T-helper 1 cell treated with Interleukin-12 subunit alpha and Interleukin-12 subunit beta and Interleukin-4 antibody, amounts not matched to agents 30 μg/mL and 1 μg/mL, for 36 hours (primary cell): ENCODE data around the gene ZNF100.
"Not testable (repeated sequence)": the region's sequence is repeated elsewhere in the genome, so short reads cannot be mapped to it uniquely, and the experiment has no call there.

Experiments used
- H3K27ac Mint-ChIP-seq: one replicate; pipeline ENCODE4 v1.8.0; 2021; ENCODE audit warnings: mild to moderate bottlenecking, mixed read lengths
- H3K27me3 Mint-ChIP-seq: one replicate; pipeline ENCODE4 v1.8.0; 2021; ENCODE audit warnings: low read depth, mixed read lengths
- H3K36me3 Mint-ChIP-seq: one replicate; pipeline ENCODE4 v1.8.0; 2021; ENCODE audit warnings: low read depth, mixed read lengths
- H3K4me1 Mint-ChIP-seq: one replicate; pipeline ENCODE4 v1.8.0; 2021; ENCODE audit warnings: low read depth, mixed read lengths
- H3K4me3 Mint-ChIP-seq: one replicate; pipeline ENCODE4 v1.8.0; 2021; ENCODE audit warnings: mild to moderate bottlenecking, moderate library complexity, mixed read lengths
- H3K9me3 Mint-ChIP-seq: one replicate; pipeline ENCODE4 v1.8.0; 2021; ENCODE audit warnings: mixed read lengths

ZNF100 gene

DNA sequence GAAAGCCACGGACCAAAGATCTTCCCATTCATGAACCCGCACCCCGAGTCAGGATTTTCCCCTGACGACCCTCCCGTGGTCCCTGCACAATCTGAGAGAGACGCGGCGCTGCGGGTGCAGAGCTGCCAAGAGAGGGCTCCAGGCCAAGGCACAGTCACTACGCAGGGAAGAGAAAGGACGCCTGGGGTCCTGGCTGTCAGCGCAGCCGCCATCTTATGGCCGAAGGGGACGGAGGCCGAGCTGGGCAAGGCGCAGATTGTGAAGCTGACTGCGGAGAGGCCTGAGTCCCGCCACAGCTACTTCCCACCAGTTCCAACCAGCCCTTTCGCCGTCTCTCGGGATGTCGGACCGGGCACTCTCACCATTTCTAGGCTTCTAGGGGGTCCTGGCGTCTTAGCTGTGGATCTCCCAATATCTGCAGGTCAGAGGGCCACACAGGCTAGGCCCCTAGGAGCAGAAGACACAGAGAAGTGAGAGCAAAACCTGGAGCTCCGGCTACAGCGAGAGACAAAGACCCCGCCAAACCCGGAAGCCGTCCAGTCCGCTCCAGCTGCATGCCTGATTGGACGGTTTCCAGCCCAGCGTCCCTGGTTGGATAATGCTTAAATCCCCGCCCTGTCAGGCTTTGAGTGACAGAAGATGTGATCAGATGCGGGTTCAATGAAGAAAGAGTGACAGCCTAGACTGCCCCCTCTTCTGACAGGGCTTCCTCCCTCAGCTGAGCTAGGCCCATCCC lies at the start of gene ZNF100:
TSS of gene ZNF100 (minus strand) at position 515 of the 736 bp plus-strand sequence. CDS start at position 365, 150 bp downstream.
- Mint-ChIP-seq H3K36me3 (peaks cover 32% of the 10 kb centered on the region), H3K9me3 (peaks cover 28% of the 10 kb centered on the region), H3K4me3 (peak within 1 kb of the TSS; percentile 90), H3K27me3 (no peaks in the 10 kb centered on the region), H3K4me1 (peaks cover 22% of the 10 kb centered on the region), H3K27ac (peak within 1 kb of the TSS; percentile 85)

DNA sequence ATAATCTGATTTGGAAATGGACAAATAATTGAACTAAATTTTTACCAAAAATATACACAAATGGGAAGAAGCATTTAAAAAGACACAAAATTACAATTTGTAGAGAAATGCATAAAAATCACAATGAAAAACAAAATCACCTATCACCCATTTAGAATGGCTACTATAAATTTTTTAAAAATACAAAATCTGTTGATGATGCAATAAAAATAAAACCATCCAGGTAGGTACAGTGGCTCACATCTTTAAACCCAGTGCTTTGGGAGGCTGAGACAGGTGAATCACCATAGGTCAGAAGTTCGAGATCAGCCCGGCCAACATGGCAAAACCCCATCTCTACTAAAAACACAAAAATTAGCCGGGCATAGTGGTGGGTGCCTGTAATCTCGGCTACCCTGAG lies 45.1 kb upstream of the ZNF100 start:
- no peak overlapping the region for H3K4me3 Mint-ChIP-seq
- peaks cover 61% of the 10 kb centered on the region for H3K9me3 Mint-ChIP-seq
- no peaks in the 10 kb centered on the region for H3K27me3 Mint-ChIP-seq
- H3K27ac Mint-ChIP-seq, result no peak overlapping the region
- no peaks in the 10 kb centered on the region for H3K4me1 Mint-ChIP-seq
- H3K36me3 Mint-ChIP-seq, result peaks cover 75% of the 10 kb centered on the region

DNA sequence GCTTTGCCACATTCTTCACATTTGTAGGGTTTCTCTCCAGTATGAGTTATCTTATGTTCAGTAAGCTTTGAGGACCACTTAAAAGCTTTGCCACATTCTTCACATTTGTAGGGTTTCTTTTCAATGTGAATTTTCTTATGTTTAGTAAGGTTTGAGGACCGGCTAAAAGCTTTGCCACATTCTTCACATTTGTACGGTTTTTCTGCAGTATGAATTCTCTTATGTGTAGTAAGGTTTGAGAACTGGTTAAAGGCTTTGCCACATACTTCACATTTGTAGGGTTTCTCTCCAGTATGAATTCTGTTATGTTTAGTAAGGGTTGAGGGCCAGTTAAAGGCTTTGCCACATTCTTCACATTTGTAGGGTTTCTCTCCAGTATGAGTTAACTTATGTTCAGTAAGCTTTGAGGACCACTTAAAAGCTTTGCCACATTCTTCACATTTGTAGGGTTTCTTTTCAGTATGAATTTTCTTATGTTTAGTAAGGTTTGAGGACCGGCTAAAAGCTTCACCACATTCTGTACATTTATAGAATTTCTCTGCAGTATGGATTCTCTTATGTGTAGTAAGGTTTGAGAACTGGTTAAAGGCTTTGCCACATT lies 41.1 kb upstream of the ZNF100 start:
- not testable (repeated sequence) for H3K27me3 Mint-ChIP-seq, H3K4me1 Mint-ChIP-seq, H3K27ac Mint-ChIP-seq, H3K4me3 Mint-ChIP-seq
- peaks cover 48% of the 10 kb centered on the region for H3K36me3 Mint-ChIP-seq
- peaks cover 57% of the 10 kb centered on the region for H3K9me3 Mint-ChIP-seq

DNA sequence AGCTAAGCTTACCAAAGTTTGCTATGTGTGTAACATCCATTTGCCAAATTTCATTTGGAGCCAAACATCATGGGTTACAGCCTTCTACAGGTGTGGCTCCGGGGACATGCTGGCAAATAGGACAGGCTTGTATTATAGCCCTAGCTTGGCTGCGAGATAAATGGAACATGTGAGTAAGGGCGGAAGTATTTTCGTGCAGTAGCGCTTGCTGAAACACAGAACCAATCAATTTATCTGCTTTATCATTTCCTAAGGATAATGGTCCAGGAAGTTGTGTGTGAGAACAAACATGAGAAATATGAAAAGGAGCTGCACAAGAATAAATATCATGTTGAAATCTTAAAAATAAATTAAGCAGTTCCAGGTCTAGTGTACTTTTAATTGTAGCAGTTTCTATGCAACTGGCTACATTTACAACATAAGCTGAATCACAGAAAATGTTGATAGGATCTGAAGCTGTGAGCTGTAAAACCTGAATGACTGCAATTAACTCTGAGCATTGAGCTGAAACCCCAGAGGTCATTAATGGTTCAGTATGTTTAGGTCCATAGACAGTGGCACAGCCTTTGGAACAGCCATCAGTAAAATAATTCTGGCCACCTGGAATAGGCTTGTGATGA lies 22.2 kb upstream of the ZNF100 start:
- Mint-ChIP-seq H3K36me3 (peaks cover 3% of the 10 kb centered on the region), H3K4me3 (no peak overlapping the region), H3K27me3 (no peaks in the 10 kb centered on the region), H3K27ac (no peak overlapping the region), H3K4me1 (no peaks in the 10 kb centered on the region), H3K9me3 (peaks cover 58% of the 10 kb centered on the region)

DNA sequence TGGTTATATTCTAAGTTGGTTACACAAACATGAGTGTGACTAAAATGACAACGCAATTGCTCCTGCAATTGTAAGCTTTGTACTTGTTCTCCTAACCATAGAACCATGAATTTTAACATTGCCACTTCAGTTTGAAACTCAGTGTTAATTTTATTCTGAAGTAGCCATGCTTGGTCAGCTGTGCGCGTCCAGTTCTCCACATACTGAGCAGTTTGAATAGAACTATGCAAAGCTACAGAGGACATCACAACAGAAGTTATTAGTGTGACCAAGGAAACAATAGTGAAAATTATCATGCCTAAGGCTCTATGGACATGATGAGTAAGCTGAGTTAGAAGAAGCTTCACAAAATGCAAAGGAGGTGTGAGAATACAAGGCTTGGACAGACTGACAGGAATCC lies 19.6 kb upstream of the ZNF100 start:
- Mint-ChIP-seq H3K27me3 (no peaks in the 10 kb centered on the region), H3K4me3 (no peak overlapping the region), H3K36me3 (peaks cover 2% of the 10 kb centered on the region), H3K4me1 (no peaks in the 10 kb centered on the region), H3K9me3 (peaks cover 62% of the 10 kb centered on the region), H3K27ac (no peak overlapping the region)

DNA sequence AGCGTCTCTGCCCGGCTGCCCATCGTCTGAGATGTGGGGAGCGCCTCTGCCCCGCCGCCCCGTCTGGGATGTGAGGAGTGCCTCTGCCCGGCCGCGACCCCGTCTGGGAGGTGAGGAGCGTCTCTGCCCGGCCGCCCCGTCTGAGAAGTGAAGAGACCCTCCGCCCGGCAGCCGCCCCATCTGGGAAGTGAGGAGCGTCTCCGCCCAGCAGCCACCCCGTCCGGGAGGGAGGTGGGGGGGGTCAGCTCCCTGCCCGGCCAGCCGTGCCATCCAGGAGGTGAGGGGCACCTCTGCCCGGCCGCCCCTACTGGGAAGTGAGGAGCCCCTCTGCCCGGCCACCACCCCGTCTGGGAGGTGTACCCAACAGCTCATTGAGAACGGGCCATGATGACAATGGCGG lies 8.4 kb upstream of the ZNF100 start:
- not testable (repeated sequence) for H3K27me3 Mint-ChIP-seq, H3K36me3 Mint-ChIP-seq
- H3K9me3 Mint-ChIP-seq, result peaks cover 28% of the 10 kb centered on the region

DNA sequence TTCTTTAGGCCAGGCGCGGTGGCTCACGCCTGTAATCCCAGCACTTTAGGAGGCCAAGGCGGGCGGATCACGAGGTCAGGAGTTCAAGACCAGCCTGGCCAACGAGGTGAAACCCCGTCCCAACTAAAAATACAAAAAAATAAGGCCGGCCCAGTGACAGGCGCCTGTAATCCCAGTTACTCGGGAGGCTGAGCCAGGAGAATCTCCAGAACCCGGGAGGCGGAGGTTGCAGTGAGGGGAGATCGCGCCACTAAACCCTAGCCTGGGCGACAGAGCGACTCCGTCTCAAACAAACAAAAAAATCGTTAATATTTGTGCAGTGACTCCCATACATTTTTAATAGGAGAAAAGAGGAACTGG lies 694 bp downstream of the ZNF100 start:
- Mint-ChIP-seq H3K4me1 (peaks cover 22% of the 10 kb centered on the region), H3K27ac (peak overlapping the region; percentile 85), H3K9me3 (peaks cover 34% of the 10 kb centered on the region), H3K4me3 (peak overlapping the region; percentile 90), H3K36me3 (peaks cover 38% of the 10 kb centered on the region)
- H3K27me3 Mint-ChIP-seq, result not testable (repeated sequence)

More for the DNA sequence above, 8.4 kb upstream of the ZNF100 start:
- H3K27ac Mint-ChIP-seq, H3K4me3 Mint-ChIP-seq, H3K4me1 Mint-ChIP-seq: not testable (repeated sequence)

DNA sequence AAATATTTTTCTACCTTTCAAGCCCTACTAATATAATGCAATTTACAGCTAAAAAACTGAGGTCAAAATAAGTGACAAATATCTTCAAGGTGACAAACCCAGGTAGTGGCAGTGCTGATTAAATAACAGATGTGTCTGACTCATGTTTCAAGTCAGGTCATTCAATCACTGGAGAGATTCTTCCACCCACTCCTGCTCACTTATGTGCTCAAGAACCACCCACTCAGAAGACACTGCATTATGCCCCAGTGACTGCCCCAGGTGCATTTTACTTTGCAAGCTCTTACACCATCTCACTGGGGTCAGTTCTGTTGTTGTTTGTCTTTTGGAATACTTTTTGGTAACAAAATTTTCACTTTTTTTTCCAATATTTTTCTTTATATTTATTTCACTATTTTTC lies 2.2 kb downstream of the ZNF100 start:
- Mint-ChIP-seq H3K4me3 (no peak overlapping the region), H3K4me1 (peaks cover 21% of the 10 kb centered on the region), H3K27me3 (no peaks in the 10 kb centered on the region), H3K9me3 (peaks cover 38% of the 10 kb centered on the region), H3K27ac (no peak overlapping the region), H3K36me3 (peaks cover 47% of the 10 kb centered on the region)

DNA sequence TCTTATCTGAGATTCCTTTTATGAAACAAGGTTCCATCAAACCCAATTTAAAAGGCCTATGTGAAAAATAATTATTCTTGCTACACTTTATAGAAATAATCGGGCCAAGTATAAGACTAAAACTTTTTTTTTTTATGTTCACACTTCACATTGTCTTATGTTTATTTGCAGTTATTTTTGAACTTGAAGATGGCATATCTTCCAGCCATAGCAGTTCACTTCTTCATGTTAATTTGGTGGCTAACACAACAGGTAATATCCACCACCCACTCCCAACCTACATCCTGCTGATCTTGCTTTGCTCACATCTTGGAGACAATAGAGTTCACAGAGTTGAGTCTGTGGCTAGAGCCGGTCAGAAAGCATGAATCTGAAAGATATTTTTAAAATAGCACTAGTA lies 5.8 kb downstream of the ZNF100 start:
- H3K27me3 Mint-ChIP-seq, H3K4me3 Mint-ChIP-seq: not testable (repeated sequence)
- Mint-ChIP-seq H3K9me3 (peaks cover 54% of the 10 kb centered on the region), H3K27ac (peak overlapping the region; percentile 29), H3K36me3 (peaks cover 78% of the 10 kb centered on the region), H3K4me1 (peaks cover 14% of the 10 kb centered on the region)

DNA sequence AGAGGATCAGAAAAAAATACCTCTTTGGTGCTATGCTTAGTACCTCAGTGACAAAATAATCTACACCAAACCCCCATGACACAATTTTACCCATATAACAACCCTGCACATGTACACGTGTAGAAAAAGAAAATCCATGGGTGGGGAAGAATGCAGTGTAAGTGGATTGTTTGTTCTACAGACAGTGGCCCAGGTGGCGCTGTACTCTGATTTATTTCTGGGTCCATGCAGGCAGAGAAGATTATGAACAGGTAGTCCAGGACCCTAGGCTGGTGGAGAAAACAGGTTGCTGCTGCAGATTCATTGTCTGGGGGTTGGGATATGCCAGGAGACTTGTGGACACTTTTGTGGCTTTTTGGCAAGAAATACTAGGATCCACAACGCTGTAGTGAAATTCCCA lies 9.1 kb downstream of the ZNF100 start:
- Mint-ChIP-seq H3K27ac (no peak overlapping the region), H3K27me3 (no peaks in the 10 kb centered on the region), H3K9me3 (peaks cover 75% of the 10 kb centered on the region), H3K36me3 (peaks cover 85% of the 10 kb centered on the region), H3K4me3 (no peak overlapping the region), H3K4me1 (no peaks in the 10 kb centered on the region)

DNA sequence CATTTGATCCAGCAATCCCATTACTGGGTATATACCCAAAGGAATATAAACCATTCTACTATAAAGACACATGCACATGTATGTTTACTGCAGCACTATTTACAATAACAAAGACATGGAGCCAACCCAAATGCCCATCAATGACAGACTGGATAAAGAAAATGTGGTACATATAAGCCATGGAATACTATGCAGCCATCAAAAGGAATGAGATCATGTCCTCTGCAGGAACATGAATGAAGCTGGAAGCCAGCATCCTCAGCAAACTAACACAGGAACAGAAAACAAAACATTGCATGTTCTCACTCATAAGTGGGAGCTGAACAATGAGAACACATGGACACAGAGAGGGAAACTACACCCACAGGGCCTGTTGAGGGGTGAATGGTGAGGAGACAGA lies 11.8 kb downstream of the ZNF100 start:
- H3K27ac Mint-ChIP-seq, H3K27me3 Mint-ChIP-seq, H3K4me1 Mint-ChIP-seq, H3K4me3 Mint-ChIP-seq: not testable (repeated sequence)
- Mint-ChIP-seq H3K36me3 (peaks cover 86% of the 10 kb centered on the region), H3K9me3 (peaks cover 74% of the 10 kb centered on the region)

DNA sequence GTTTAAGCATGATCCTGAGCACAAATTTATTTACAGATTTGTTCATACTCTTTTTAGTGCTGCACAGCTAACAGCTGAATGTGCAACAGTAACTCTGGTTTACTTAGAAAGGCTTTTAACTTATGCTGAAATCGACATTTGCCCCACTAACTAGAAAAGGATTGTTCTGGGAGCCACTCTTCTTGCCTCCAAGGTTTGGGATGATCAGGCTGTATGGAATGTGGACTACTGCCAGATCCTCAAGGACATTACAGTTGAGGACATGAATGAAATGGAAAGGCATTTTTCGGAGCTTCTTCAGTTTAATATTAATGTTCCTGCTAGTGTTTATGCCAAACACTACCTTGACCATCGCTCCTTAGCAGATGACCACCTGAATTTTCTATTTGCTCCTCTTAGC lies 16.0 kb downstream of the ZNF100 start:
- no peak overlapping the region for H3K4me3 Mint-ChIP-seq
- peaks cover 75% of the 10 kb centered on the region for H3K9me3 Mint-ChIP-seq
- peaks cover 84% of the 10 kb centered on the region for H3K36me3 Mint-ChIP-seq
- no peak overlapping the region for H3K27ac Mint-ChIP-seq
- no peaks in the 10 kb centered on the region for H3K27me3 Mint-ChIP-seq
- H3K4me1 Mint-ChIP-seq, result no peaks in the 10 kb centered on the region

DNA sequence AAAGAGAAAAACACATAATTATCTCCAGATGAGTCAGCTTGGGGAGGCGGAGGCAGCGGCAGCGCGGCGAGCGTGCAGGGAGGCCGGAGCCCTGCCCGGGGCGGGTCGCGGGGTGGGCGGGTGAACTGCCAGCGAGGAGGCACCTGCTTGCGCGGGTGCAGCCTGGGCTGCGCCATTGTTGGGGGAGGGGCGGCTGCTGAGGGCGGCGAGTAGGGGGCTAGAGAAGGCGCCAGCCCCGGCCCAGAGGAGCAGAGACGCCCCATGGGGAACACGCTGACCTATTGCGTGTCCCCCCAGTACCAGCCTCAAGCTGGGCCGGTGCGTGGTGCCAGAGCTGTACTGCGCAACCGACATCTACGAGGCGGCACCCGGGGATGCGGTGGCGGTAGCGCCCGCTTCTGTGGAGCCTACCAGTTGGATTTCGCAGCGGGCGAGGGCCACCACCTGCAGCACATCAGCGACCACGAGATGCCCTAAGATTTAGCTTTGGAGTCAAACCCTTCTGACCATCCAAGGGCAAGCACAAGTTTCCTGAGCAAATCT lies 16.7 kb downstream of the ZNF100 start:
- Mint-ChIP-seq H3K27ac (no peak overlapping the region), H3K4me1 (no peaks in the 10 kb centered on the region), H3K9me3 (peaks cover 71% of the 10 kb centered on the region), H3K4me3 (no peak overlapping the region), H3K27me3 (no peaks in the 10 kb centered on the region), H3K36me3 (peaks cover 82% of the 10 kb centered on the region)

DNA sequence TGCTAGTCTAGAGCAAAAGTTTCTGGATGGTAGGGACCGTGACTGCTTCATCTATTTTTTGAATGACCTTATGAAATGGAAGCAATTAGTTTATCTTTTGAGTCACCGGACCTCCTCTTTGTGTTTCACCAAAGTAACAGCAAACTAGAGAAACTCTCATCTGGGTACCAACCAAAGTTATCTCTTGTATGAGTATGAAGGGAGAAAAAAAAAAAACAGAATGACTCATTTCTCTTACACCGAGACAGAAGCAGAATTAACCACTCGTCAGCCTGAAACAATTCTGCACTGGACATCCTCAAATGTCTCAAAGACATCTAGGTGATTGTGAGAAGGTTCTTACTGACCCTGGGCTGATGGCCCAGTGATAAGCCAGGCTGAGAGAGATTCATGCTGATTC lies 18.3 kb downstream of the ZNF100 start:
- H3K4me3 Mint-ChIP-seq, result no peak overlapping the region
- H3K9me3 Mint-ChIP-seq, result peaks cover 60% of the 10 kb centered on the region
- H3K27me3 Mint-ChIP-seq, result no peaks in the 10 kb centered on the region
- peaks cover 74% of the 10 kb centered on the region for H3K36me3 Mint-ChIP-seq
- no peaks in the 10 kb centered on the region for H3K4me1 Mint-ChIP-seq
- H3K27ac Mint-ChIP-seq, result no peak overlapping the region

DNA sequence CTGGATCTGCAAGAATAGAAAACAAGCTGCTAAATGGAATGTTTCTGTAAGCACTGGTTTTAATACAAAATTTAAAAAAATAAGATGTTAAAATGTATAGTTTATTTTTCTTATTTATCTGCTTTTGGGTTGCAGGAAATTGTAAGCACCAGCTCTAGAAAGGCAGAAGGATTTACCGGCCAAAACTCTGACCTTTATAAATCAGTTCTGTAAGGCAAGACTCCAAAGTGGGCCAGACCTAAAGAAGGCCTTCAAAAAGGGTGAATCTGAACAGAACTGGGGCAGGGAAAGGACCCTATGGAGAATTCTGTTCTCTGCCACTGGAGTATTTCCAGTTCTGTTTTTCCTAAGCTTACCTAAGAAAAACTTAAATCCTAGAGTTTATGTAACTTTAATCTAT lies 19.3 kb downstream of the ZNF100 start:
- Mint-ChIP-seq H3K36me3 (peaks cover 71% of the 10 kb centered on the region), H3K9me3 (peaks cover 57% of the 10 kb centered on the region), H3K4me1 (no peaks in the 10 kb centered on the region), H3K27me3 (no peaks in the 10 kb centered on the region), H3K27ac (no peak overlapping the region), H3K4me3 (no peak overlapping the region)
